ENCODE results near the gene IFITM5. TPM values are rescaled to one million over a fixed set of nuclear protein-coding genes. Genes with fewer than 3 reads are reported as not detected.
"Not testable (repeated sequence)": the region's sequence is repeated elsewhere in the genome, so short reads cannot be mapped to it uniquely, and the experiment has no call there.

Gene IFITM5
- total RNA-seq, 1 donor from 2014 or later = not detected

GRCh38 chr11:313787-314553 is 14.6 kb upstream of the IFITM5 start, which contains the start of gene IFITM1:
Gene IFITM1, plus strand, starts transcription at chr11:314040. Its CDS starts 131 bp downstream, at chr11:314171.
- peak within 1 kb of the TSS; percentile 96 for H3K27ac Mint-ChIP-seq
- H3K4me3 Mint-ChIP-seq = peak within 1 kb of the TSS; percentile 93
- H3K27me3 Mint-ChIP-seq (ENCODE audit: insufficient read depth) = no peaks in the 10 kb centered on the region
- peak; percentile 64 for DNase-seq (ENCODE audit: low spot score)
- intact Hi-C loops (cut with micrococcal nuclease) = loop anchor here (2.0 to 5.0 kb wide), 3 partner anchors 41 to 103 kb away; partner anchors contain the start of genes PSMD13 and SIRT3
- peaks cover 27% of the 10 kb centered on the region for H3K36me3 Mint-ChIP-seq (ENCODE audit: low read depth)
- H3K4me1 Mint-ChIP-seq (ENCODE audit: low read depth) = peaks cover 44% of the 10 kb centered on the region
- no peaks in the 10 kb centered on the region for H3K9me3 Mint-ChIP-seq

- Mint-ChIP-seq H3K4me1 (ENCODE audit: low read depth) (peaks cover 45% of the 10 kb centered on the region), H3K36me3 (ENCODE audit: low read depth) (peaks cover 27% of the 10 kb centered on the region), H3K27ac (peak overlapping the region; percentile 96), H3K4me3 (peak overlapping the region; percentile 93), H3K27me3 (ENCODE audit: insufficient read depth) (no peaks in the 10 kb centered on the region), H3K9me3 (no peaks in the 10 kb centered on the region)
- no peak for DNase-seq (ENCODE audit: low spot score)
- intact Hi-C loops (cut with micrococcal nuclease) = loop anchor here (2.0 to 5.0 kb wide), 3 partner anchors 41 to 104 kb away; partner anchors contain the start of genes PSMD13 and SIRT3
Observed at GRCh38 chr11:313304-313786, 14.0 kb upstream of the IFITM5 start.

- peak overlapping the region; percentile 93 for H3K4me3 Mint-ChIP-seq
- H3K27me3 Mint-ChIP-seq (ENCODE audit: insufficient read depth) = no peaks in the 10 kb centered on the region
- peak overlapping the region; percentile 98 for H3K27ac Mint-ChIP-seq
- no peak for DNase-seq (ENCODE audit: low spot score)
- H3K9me3 Mint-ChIP-seq = no peaks in the 10 kb centered on the region
- H3K4me1 Mint-ChIP-seq (ENCODE audit: low read depth) = peaks cover 46% of the 10 kb centered on the region
- intact Hi-C loops (cut with micrococcal nuclease) = loop anchor here (1.0 to 5.0 kb wide), 4 partner anchors 43 to 105 kb away; partner anchors contain the start of genes PSMD13 and SIRT3
- peaks cover 22% of the 10 kb centered on the region for H3K36me3 Mint-ChIP-seq (ENCODE audit: low read depth)
Observed at GRCh38 chr11:312092-312816, 12.9 kb upstream of the IFITM5 start.

GRCh38 chr11:311013-311748 is 11.9 kb upstream of the IFITM5 start:
- Mint-ChIP-seq H3K36me3 (ENCODE audit: low read depth) (peaks cover 13% of the 10 kb centered on the region), H3K27ac (peak overlapping the region; percentile 98), H3K4me1 (ENCODE audit: low read depth) (peaks cover 37% of the 10 kb centered on the region), H3K4me3 (peak overlapping the region; percentile 93)
- intact Hi-C loops (cut with micrococcal nuclease) = loop anchor here (5.0 kb wide), 1 partner anchor 106 kb away; no protein-coding TSS in a partner anchor
- H3K9me3 Mint-ChIP-seq; H3K27me3 Mint-ChIP-seq (ENCODE audit: insufficient read depth); DNase-seq (ENCODE audit: low spot score): not testable (repeated sequence)

GRCh38 chr11:309979-310572 is 10.8 kb upstream of the IFITM5 start:
- Mint-ChIP-seq H3K4me3 (peak overlapping the region; percentile 92), H3K27ac (peak overlapping the region; percentile 95), H3K4me1 (ENCODE audit: low read depth) (peaks cover 47% of the 10 kb centered on the region)
- intact Hi-C loops (cut with micrococcal nuclease) = loop anchor here (2.0 to 5.0 kb wide), 6 partner anchors 21 to 207 kb away; partner anchors contain the start of gene PGGHG
- not testable (repeated sequence) for DNase-seq (ENCODE audit: low spot score); H3K27me3 Mint-ChIP-seq (ENCODE audit: insufficient read depth); H3K36me3 Mint-ChIP-seq (ENCODE audit: low read depth); H3K9me3 Mint-ChIP-seq

GRCh38 chr11:308740-309665 is 9.7 kb upstream of the IFITM5 start:
- H3K27me3 Mint-ChIP-seq (ENCODE audit: insufficient read depth); H3K36me3 Mint-ChIP-seq (ENCODE audit: low read depth); DNase-seq (ENCODE audit: low spot score); H3K9me3 Mint-ChIP-seq: not testable (repeated sequence)
- Mint-ChIP-seq H3K4me1 (ENCODE audit: low read depth) (peaks cover 49% of the 10 kb centered on the region), H3K4me3 (peak overlapping the region; percentile 92), H3K27ac (peak overlapping the region; percentile 95)
- intact Hi-C loops (cut with micrococcal nuclease) = loop anchor here (2.0 to 5.0 kb wide), 5 partner anchors 20 to 208 kb away; partner anchors contain the start of gene PGGHG

- not testable (repeated sequence) for H3K9me3 Mint-ChIP-seq; H3K27me3 Mint-ChIP-seq (ENCODE audit: insufficient read depth); H3K36me3 Mint-ChIP-seq (ENCODE audit: low read depth)
- H3K27ac Mint-ChIP-seq = peak within 1 kb of the TSS; percentile 95
- peaks cover 44% of the 10 kb centered on the region for H3K4me1 Mint-ChIP-seq (ENCODE audit: low read depth)
- intact Hi-C loops (cut with micrococcal nuclease) = loop anchor here (1.0 to 5.0 kb wide), 6 partner anchors 12 to 209 kb away; partner anchors contain the start of genes IFITM3 and PGGHG
- H3K4me3 Mint-ChIP-seq = peak within 1 kb of the TSS; percentile 92
- peak; percentile 61 for DNase-seq (ENCODE audit: low spot score)
Observed at GRCh38 chr11:307766-308708, 8.7 kb upstream of the IFITM5 start, which contains the start of gene IFITM2. Gene IFITM2, plus strand, starts transcription at chr11:307816. Its CDS starts 377 bp downstream, at chr11:308193.

- Mint-ChIP-seq H3K27me3 (ENCODE audit: insufficient read depth) (no peaks in the 10 kb centered on the region), H3K36me3 (ENCODE audit: low read depth) (peaks cover 7% of the 10 kb centered on the region), H3K27ac (peak overlapping the region; percentile 61), H3K4me1 (ENCODE audit: low read depth) (peaks cover 41% of the 10 kb centered on the region), H3K4me3 (peak overlapping the region; percentile 92), H3K9me3 (no peaks in the 10 kb centered on the region)
- DNase-seq (ENCODE audit: low spot score) = no peak
- intact Hi-C loops (cut with micrococcal nuclease) = loop anchor here (1.0 to 5.0 kb wide), 3 partner anchors 13 to 210 kb away; partner anchors contain the start of gene IFITM3
Observed at GRCh38 chr11:306645-307371, 7.5 kb upstream of the IFITM5 start.

- peaks cover 4% of the 10 kb centered on the region for H3K27me3 Mint-ChIP-seq (ENCODE audit: insufficient read depth)
- no peaks in the 10 kb centered on the region for H3K9me3 Mint-ChIP-seq
- peaks cover 38% of the 10 kb centered on the region for H3K4me1 Mint-ChIP-seq (ENCODE audit: low read depth)
- intact Hi-C loops (cut with micrococcal nuclease) = loop anchor here (2.0 to 5.0 kb wide), 3 partner anchors 91 to 211 kb away; no protein-coding TSS in a partner anchor
- no peak overlapping the region for H3K4me3 Mint-ChIP-seq
- peaks cover 7% of the 10 kb centered on the region for H3K36me3 Mint-ChIP-seq (ENCODE audit: low read depth)
- no peak overlapping the region for H3K27ac Mint-ChIP-seq
- no peak for DNase-seq (ENCODE audit: low spot score)
Observed at GRCh38 chr11:305844-306211, 6.5 kb upstream of the IFITM5 start.

Measured in activated T-helper 1 cell treated with anti-CD3 and anti-CD28 coated beads, Interleukin-12 subunit alpha, Interleukin-12 subunit beta, Interleukin-2, Interleukin-4 antibody, amounts not matched to agents 30 ng/mL and 10 ng/mL and 1 ng/mL, durations not matched to agents 14 hours and 24 hours and 36 hours (primary cell).